ENCODE data around the gene RNF141.

GRCh38 chr11:10496296-10496936 lies 44.6 kb downstream of the RNF141 start:
- TF ChIP-seq, protein P1, sequence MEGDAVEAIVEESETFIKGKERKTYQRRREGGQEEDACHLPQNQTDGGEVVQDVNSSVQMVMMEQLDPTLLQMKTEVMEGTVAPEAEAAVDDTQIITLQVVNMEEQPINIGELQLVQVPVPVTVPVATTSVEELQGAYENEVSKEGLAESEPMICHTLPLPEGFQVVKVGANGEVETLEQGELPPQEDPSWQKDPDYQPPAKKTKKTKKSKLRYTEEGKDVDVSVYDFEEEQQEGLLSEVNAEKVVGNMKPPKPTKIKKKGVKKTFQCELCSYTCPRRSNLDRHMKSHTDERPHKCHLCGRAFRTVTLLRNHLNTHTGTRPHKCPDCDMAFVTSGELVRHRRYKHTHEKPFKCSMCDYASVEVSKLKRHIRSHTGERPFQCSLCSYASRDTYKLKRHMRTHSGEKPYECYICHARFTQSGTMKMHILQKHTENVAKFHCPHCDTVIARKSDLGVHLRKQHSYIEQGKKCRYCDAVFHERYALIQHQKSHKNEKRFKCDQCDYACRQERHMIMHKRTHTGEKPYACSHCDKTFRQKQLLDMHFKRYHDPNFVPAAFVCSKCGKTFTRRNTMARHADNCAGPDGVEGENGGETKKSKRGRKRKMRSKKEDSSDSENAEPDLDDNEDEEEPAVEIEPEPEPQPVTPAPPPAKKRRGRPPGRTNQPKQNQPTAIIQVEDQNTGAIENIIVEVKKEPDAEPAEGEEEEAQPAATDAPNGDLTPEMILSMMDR (tag by site-specific recombination; IDR thresholded peaks at IDR 0.05): no peak
- TF ChIP-seq, protein P2, sequence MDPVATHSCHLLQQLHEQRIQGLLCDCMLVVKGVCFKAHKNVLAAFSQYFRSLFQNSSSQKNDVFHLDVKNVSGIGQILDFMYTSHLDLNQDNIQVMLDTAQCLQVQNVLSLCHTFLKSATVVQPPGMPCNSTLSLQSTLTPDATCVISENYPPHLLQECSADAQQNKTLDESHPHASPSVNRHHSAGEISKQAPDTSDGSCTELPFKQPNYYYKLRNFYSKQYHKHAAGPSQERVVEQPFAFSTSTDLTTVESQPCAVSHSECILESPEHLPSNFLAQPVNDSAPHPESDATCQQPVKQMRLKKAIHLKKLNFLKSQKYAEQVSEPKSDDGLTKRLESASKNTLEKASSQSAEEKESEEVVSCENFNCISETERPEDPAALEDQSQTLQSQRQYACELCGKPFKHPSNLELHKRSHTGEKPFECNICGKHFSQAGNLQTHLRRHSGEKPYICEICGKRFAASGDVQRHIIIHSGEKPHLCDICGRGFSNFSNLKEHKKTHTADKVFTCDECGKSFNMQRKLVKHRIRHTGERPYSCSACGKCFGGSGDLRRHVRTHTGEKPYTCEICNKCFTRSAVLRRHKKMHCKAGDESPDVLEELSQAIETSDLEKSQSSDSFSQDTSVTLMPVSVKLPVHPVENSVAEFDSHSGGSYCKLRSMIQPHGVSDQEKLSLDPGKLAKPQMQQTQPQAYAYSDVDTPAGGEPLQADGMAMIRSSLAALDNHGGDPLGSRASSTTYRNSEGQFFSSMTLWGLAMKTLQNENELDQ (tag by site-specific recombination; IDR thresholded peaks at IDR 0.05; ENCODE audit: low read depth): no peak
- TF ChIP-seq, protein P3, sequence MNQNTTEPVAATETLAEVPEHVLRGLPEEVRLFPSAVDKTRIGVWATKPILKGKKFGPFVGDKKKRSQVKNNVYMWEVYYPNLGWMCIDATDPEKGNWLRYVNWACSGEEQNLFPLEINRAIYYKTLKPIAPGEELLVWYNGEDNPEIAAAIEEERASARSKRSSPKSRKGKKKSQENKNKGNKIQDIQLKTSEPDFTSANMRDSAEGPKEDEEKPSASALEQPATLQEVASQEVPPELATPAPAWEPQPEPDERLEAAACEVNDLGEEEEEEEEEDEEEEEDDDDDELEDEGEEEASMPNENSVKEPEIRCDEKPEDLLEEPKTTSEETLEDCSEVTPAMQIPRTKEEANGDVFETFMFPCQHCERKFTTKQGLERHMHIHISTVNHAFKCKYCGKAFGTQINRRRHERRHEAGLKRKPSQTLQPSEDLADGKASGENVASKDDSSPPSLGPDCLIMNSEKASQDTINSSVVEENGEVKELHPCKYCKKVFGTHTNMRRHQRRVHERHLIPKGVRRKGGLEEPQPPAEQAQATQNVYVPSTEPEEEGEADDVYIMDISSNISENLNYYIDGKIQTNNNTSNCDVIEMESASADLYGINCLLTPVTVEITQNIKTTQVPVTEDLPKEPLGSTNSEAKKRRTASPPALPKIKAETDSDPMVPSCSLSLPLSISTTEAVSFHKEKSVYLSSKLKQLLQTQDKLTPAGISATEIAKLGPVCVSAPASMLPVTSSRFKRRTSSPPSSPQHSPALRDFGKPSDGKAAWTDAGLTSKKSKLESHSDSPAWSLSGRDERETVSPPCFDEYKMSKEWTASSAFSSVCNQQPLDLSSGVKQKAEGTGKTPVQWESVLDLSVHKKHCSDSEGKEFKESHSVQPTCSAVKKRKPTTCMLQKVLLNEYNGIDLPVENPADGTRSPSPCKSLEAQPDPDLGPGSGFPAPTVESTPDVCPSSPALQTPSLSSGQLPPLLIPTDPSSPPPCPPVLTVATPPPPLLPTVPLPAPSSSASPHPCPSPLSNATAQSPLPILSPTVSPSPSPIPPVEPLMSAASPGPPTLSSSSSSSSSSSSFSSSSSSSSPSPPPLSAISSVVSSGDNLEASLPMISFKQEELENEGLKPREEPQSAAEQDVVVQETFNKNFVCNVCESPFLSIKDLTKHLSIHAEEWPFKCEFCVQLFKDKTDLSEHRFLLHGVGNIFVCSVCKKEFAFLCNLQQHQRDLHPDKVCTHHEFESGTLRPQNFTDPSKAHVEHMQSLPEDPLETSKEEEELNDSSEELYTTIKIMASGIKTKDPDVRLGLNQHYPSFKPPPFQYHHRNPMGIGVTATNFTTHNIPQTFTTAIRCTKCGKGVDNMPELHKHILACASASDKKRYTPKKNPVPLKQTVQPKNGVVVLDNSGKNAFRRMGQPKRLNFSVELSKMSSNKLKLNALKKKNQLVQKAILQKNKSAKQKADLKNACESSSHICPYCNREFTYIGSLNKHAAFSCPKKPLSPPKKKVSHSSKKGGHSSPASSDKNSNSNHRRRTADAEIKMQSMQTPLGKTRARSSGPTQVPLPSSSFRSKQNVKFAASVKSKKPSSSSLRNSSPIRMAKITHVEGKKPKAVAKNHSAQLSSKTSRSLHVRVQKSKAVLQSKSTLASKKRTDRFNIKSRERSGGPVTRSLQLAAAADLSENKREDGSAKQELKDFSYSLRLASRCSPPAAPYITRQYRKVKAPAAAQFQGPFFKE (tag by site-specific recombination; IDR thresholded peaks at IDR 0.05; ENCODE audit: borderline replicate concordance): no peak
- TF ChIP-seq, protein P4, sequence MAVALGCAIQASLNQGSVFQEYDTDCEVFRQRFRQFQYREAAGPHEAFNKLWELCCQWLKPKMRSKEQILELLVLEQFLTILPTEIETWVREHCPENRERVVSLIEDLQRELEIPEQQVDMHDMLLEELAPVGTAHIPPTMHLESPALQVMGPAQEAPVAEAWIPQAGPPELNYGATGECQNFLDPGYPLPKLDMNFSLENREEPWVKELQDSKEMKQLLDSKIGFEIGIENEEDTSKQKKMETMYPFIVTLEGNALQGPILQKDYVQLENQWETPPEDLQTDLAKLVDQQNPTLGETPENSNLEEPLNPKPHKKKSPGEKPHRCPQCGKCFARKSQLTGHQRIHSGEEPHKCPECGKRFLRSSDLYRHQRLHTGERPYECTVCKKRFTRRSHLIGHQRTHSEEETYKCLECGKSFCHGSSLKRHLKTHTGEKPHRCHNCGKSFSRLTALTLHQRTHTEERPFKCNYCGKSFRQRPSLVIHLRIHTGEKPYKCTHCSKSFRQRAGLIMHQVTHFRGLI (tag by site-specific recombination; IDR thresholded peaks at IDR 0.05): no peak
- TF ChIP-seq ZNF521 (tag by site-specific recombination; IDR thresholded peaks at IDR 0.05): no peak
- no peak for TF ChIP-seq ZNF555 (tag by site-specific recombination; conservative IDR thresholded peaks at IDR 0.05)
- no peak for TF ChIP-seq ZNF121 (tag by site-specific recombination; IDR thresholded peaks at IDR 0.05)
- no peak for TF ChIP-seq REST (tag by site-specific recombination; IDR thresholded peaks at IDR 0.05)
- no peak for TF ChIP-seq PBX3 (CRISPR knock-in tag; IDR thresholded peaks at IDR 0.05)
- TF ChIP-seq ZNF23 (tag by site-specific recombination; IDR thresholded peaks at IDR 0.05; ENCODE audit: borderline replicate concordance): no peak
- no peak for TF ChIP-seq ZNF777 (tag by site-specific recombination; IDR thresholded peaks at IDR 0.05; ENCODE audit: borderline replicate concordance)
- no peak for TF ChIP-seq ZNF621 (tag by site-specific recombination; IDR thresholded peaks at IDR 0.05)
- no peak for TF ChIP-seq TCF7L2 (IDR thresholded peaks at IDR 0.05; ENCODE audit: borderline replicate concordance, low read depth, low read length)
